HEK293 (cell line): ENCODE data around the gene FBXO10.

Experiments
- PATZ1 ChIP-seq: fragments of 450-650 bp; formaldehyde crosslinking; IDR thresholded peaks from 2 replicates; pipeline ENCODE4 v1.5.1; 2016; ENCODE audit warnings: missing biosample characterization, missing genetic modification characterization
- ZBTB1 ChIP-seq: fragments of 450-650 bp; formaldehyde crosslinking; IDR thresholded peaks from 2 replicates; pipeline ENCODE4 v1.5.1; 2016; ENCODE audit warnings: missing biosample characterization, missing genetic modification characterization
- ZBTB20 ChIP-seq: fragments of 450-650 bp; formaldehyde crosslinking; IDR thresholded peaks from 2 replicates; pipeline ENCODE4 v1.5.1; 2016; ENCODE audit warnings: missing biosample characterization, missing genetic modification characterization
- ZNF366 ChIP-seq: fragments of 450-650 bp; formaldehyde crosslinking; conservative IDR thresholded peaks from 2 replicates; pipeline ENCODE4 v1.5.1; 2016; ENCODE audit warnings: missing biosample characterization, missing genetic modification characterization
- ZNF792 ChIP-seq: fragments of 450-650 bp; formaldehyde crosslinking; IDR thresholded peaks from 2 replicates; pipeline ENCODE4 v1.5.1; 2016; ENCODE audit warnings: missing biosample characterization, missing genetic modification characterization
- TF ChIP-seq, protein P1 (sequence below): fragments of 450-650 bp; IDR thresholded peaks from 2 replicates; pipeline ENCODE4 v1.5.1; 2018; ENCODE audit warnings: missing biosample characterization, missing genetic modification characterization
- TF ChIP-seq, protein P2 (sequence below): fragments of 450-650 bp; formaldehyde crosslinking; IDR thresholded peaks from 2 replicates; pipeline ENCODE4 v1.5.1; 2016; ENCODE audit warnings: missing biosample characterization, missing genetic modification characterization
- TF ChIP-seq, protein P3 (sequence below): fragments of 450-650 bp; formaldehyde crosslinking; IDR thresholded peaks from 2 replicates; pipeline ENCODE4 v1.5.1; 2017; ENCODE audit warnings: missing biosample characterization, missing genetic modification characterization

DNA sequence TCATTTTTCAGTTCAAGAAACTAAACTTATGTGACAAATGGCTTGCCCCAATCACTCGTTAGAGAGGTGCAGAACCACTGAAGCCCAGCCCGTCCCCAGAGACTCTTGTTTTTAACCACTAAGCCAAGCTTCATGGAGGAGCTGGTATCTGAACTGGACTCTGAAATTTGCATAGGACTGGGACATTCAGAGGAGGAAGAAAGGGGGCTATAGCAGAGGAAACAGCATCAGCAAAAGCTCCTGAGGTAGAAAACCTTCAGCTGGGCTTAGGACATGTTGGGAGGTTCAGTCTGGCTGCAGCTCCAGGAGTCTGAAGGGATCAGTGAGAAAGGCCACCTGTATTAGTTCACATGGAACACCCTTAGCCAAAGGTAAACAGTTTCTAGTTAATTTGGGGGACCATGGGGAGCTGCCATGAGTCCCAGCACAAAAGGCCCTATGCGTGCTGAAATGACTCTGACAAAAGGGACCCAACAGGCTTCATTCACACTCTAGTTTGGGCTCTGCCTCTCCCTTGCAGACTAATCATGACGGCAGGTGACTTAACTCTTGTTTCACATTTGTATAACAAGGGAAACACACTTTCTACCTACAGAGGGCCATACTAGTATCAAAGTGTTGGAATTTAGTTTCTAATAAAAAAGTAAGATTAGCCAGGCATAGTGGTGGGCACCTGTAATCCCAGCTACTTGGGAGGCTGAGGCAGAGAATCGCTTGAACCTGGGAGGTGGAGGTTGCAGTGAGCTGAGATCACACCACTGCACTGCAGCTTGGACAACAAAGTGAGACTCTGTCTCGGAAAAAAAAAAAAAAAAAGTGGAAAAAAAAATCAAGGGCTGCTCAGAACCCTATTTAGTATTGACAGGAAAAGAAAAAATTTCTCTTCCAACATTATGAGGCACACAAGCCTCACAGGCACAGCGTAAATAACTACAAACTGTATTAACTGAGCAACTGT lies 10.2 kb downstream of the FBXO10 start:
- TF ChIP-seq ZNF792 (tag by site-specific recombination) (no peak), ZNF366 (tag by site-specific recombination) (no peak), ZBTB1 (no peak), ZBTB20 (tag by site-specific recombination) (no peak), PATZ1 (tag by site-specific recombination) (no peak)
- TF ChIP-seq, protein P1, sequence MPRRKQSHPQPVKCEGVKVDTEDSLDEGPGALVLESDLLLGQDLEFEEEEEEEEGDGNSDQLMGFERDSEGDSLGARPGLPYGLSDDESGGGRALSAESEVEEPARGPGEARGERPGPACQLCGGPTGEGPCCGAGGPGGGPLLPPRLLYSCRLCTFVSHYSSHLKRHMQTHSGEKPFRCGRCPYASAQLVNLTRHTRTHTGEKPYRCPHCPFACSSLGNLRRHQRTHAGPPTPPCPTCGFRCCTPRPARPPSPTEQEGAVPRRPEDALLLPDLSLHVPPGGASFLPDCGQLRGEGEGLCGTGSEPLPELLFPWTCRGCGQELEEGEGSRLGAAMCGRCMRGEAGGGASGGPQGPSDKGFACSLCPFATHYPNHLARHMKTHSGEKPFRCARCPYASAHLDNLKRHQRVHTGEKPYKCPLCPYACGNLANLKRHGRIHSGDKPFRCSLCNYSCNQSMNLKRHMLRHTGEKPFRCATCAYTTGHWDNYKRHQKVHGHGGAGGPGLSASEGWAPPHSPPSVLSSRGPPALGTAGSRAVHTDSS (tag by site-specific recombination): no peak
- TF ChIP-seq, protein P2, sequence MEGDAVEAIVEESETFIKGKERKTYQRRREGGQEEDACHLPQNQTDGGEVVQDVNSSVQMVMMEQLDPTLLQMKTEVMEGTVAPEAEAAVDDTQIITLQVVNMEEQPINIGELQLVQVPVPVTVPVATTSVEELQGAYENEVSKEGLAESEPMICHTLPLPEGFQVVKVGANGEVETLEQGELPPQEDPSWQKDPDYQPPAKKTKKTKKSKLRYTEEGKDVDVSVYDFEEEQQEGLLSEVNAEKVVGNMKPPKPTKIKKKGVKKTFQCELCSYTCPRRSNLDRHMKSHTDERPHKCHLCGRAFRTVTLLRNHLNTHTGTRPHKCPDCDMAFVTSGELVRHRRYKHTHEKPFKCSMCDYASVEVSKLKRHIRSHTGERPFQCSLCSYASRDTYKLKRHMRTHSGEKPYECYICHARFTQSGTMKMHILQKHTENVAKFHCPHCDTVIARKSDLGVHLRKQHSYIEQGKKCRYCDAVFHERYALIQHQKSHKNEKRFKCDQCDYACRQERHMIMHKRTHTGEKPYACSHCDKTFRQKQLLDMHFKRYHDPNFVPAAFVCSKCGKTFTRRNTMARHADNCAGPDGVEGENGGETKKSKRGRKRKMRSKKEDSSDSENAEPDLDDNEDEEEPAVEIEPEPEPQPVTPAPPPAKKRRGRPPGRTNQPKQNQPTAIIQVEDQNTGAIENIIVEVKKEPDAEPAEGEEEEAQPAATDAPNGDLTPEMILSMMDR (tag by site-specific recombination): no peak
- TF ChIP-seq, protein P3, sequence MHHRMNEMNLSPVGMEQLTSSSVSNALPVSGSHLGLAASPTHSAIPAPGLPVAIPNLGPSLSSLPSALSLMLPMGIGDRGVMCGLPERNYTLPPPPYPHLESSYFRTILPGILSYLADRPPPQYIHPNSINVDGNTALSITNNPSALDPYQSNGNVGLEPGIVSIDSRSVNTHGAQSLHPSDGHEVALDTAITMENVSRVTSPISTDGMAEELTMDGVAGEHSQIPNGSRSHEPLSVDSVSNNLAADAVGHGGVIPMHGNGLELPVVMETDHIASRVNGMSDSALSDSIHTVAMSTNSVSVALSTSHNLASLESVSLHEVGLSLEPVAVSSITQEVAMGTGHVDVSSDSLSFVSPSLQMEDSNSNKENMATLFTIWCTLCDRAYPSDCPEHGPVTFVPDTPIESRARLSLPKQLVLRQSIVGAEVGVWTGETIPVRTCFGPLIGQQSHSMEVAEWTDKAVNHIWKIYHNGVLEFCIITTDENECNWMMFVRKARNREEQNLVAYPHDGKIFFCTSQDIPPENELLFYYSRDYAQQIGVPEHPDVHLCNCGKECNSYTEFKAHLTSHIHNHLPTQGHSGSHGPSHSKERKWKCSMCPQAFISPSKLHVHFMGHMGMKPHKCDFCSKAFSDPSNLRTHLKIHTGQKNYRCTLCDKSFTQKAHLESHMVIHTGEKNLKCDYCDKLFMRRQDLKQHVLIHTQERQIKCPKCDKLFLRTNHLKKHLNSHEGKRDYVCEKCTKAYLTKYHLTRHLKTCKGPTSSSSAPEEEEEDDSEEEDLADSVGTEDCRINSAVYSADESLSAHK (tag by site-specific recombination): no peak
